ENCODE results near the gene IFNA5. TPM values are rescaled to one million over a fixed set of nuclear protein-coding genes. Genes with fewer than 3 reads are reported as not detected.

Gene IFNA5
- total RNA-seq, 2 donors from 2014 or later = not detected

DNA sequence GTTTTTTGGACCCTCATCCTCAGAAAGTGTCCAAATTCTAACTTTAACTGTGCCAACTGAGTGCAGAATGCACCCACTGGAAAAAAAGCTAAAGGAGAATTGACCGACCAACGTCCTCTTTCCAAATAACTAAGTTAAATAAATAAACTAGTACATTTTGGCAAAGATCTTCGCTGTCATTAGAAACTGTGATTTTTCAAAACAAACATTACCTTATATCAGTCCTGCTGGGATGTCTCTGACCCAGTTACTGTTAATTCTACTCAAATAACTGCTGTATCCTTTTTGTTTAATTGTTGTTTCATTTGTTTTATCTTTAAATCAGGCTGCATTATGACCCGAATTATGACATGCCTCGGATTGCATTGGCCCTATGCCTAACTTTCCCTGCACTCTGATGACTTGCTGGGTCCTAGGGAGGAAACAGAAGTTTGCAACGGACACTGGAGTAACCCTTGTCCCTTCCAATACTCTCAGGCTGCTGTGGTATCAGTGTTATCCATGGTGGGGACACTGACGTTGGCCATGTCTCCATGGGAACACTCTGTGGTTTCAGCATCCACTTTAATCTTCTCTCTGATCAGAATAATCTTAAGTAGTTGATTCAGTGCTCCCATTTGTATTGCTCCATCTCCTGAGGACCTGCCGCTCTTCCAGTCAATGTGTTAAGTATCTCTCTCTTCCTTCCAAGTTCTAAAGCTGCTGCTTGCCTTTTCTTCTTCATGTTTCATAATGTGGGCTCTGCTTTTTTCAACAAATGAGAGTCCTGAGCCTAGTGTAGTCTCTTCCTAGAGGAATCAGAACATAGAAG, 11.1 kb upstream of the IFNA5 start:
- H3K36me3 Mint-ChIP-seq = no peaks in the 10 kb centered on the region
- no peak for DNase-seq (ENCODE audit: low spot score in 2 of 2)
- no peaks in the 10 kb centered on the region for H3K9me3 Mint-ChIP-seq
- no peak overlapping the region for H3K27ac Mint-ChIP-seq
- no peak for ATAC-seq

DNA sequence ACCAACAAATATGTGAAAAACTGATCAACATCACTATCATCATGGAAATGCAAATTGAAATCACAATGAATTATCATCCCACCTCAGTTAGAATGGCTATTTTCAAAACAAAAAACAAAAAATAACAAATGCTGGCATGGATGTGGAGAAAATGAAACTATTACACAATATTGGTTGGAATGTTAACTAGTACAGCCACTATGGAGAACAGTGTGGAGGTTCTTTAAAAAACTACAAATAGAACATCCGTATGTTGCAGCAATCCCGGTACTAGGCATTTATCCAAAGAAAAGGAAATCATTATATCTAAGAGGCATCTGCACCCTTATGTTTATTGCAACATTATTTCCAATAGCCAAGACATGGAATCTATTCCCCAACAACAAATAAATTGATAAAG, 9.0 kb upstream of the IFNA5 start:
- Mint-ChIP-seq H3K27ac (no peak overlapping the region), H3K9me3 (no peaks in the 10 kb centered on the region), H3K36me3 (no peaks in the 10 kb centered on the region)
- ATAC-seq (no peak), DNase-seq (ENCODE audit: low spot score in 2 of 2) (no peak)

DNA sequence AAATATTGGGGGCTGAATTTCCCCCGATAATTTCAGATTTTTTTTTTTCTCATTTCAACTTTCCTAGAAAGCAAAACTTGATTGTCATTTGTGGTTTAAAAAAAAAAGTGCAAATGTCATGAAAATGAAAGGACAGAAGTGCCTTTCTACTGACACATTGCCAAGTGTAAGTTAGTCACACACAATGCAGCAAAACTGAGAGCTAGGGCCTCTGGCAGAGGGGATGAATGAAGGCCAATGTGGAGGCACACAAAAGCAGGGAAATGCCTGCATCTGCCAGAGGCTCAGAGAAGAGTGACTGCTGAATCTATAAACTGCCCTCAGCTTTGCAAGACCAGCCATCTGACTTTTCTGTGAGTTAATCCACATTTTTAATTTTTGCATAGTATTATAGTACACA, 6.8 kb upstream of the IFNA5 start:
- Mint-ChIP-seq H3K27ac (no peak overlapping the region), H3K36me3 (no peaks in the 10 kb centered on the region), H3K9me3 (no peaks in the 10 kb centered on the region)
- ATAC-seq = no peak
- no peak for DNase-seq (ENCODE audit: low spot score in 2 of 2)

DNA sequence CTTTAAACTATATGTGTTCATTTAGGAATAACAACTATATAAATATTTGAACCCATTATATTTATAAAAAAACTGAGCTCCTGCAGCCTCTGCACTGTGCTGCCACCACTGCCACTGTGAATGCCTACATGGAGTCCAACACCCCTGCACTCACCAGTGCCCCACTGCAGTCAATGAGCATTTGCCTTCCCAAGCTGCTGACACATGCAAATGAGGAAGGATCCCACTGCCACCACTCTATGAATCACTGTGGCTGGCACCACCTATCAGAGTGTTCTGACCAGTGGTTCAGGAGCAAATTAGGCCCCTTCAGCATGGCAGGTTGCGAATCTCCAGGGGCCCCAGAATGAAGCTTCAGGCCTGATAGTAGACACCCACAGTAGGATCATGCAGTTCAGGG, 9.1 kb downstream of the IFNA5 start:
- Mint-ChIP-seq H3K27ac (no peak overlapping the region), H3K36me3 (peaks cover 0 to 6% of the 10 kb centered on the region in 2 donors), H3K9me3 (no peaks in the 10 kb centered on the region)
- no peak for DNase-seq (ENCODE audit: low spot score in 2 of 2)
- peak in 1 of 2 donors; percentile 5 for ATAC-seq

DNA sequence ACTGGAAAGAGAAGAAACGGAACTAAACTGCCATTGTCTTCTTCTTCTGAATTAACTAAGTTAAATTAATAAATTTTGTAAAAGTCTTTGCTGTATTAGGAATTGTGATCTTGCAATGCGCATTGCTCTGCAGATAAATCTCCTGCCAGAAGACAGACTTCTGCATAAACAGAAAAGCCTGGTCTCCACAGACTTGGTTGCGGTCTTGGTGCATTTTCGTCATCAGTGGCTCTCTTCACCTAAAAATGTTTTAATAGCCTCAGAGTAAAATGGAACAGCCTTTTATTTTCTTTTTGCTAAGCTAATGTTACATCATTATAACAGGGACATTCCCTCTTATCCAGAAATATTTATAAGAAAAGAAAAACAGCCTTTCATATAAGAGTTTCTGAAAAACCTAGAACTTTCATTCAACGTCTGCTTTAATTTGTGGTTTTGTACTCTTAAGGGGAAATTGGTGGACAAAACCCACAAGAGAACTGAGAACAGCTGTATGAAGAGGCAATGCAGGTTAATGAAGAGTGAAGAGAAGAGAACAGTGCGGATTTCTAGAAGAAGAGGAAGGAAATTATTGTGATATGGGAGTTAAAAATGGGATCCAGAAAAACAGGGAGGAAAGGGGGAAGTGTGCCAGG, 10.1 kb downstream of the IFNA5 start:
- DNase-seq (ENCODE audit: low spot score in 2 of 2) (no peak), ATAC-seq (no peak)
- H3K27ac Mint-ChIP-seq = no peak overlapping the region
- H3K36me3 Mint-ChIP-seq = no peaks in the 10 kb centered on the region
- no peaks in the 10 kb centered on the region for H3K9me3 Mint-ChIP-seq

DNA sequence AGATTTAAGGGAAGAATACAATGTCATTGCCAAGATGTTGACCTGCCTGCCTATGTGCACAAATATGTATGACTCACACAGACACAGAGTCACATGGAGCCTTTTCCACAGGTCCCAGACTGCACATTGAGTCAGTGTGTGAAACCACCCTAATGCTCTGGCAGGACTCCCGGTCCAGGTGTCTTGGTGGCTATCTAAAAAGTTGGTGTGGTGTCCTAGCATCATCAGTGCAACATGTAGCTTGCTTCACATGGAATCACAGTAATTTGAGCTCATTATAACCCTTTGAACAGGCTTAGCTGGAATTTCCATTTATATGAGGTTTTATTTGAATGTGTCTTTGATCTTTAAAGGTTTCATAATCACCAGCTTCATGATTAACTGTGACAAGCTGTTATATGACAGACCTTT, 10.7 kb downstream of the IFNA5 start:
- peak in 1 of 2 donors; percentile 4 for DNase-seq (ENCODE audit: low spot score in 2 of 2)
- H3K9me3 Mint-ChIP-seq = no peaks in the 10 kb centered on the region
- H3K27ac Mint-ChIP-seq = no peak overlapping the region
- H3K36me3 Mint-ChIP-seq = no peaks in the 10 kb centered on the region
- ATAC-seq = peak; percentile 44 to 85

DNA sequence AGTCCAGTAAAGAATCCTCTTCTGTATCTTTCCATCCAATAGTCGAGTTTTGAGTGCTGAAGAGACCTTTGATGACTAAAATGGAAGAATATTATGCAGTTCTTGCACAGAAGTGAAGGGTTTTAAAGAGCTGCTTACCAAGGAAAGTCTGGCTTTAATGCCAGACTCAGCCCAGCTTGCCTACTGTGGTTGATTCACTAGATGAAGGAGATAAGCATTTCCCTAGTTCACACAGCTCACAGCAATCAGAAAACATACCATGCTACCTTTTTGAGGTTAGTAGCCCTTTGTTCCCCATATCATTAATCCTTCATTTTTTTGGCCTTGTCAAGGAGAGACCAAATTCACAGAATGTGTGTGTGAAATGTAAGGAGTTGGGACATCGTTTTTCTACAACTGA, 15.3 kb downstream of the IFNA5 start:
- Mint-ChIP-seq H3K27ac (no peak overlapping the region), H3K9me3 (peaks cover 0 to 6% of the 10 kb centered on the region in 2 donors), H3K36me3 (peaks cover 0 to 4% of the 10 kb centered on the region in 2 donors)
- no peak for ATAC-seq
- DNase-seq (ENCODE audit: low spot score in 2 of 2) = no peak

DNA sequence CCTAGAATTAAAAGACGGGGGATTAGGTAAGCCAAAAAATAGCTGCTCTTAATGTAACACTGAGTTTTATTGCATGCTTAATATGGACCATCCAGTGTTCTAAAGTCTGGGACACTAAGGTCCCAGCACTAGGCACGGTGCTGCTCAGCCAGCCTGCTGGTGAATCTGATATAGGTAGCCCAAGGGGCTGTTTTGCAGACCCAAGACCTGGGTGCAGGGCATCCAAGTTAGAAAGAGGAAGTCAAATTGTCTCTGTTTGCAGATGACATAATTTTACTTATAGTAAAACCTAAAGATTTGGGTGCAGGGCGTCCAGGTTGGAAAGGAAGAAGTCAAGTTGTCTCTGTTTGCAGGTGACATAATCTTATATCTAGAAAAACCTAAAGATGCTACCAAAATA, 17.8 kb downstream of the IFNA5 start:
- no peak for ATAC-seq
- H3K27ac Mint-ChIP-seq = no peak overlapping the region
- peaks cover 0 to 4% of the 10 kb centered on the region in 2 donors for H3K36me3 Mint-ChIP-seq
- no peak for DNase-seq (ENCODE audit: low spot score in 2 of 2)
- H3K9me3 Mint-ChIP-seq = peaks cover 0 to 6% of the 10 kb centered on the region in 2 donors

DNA sequence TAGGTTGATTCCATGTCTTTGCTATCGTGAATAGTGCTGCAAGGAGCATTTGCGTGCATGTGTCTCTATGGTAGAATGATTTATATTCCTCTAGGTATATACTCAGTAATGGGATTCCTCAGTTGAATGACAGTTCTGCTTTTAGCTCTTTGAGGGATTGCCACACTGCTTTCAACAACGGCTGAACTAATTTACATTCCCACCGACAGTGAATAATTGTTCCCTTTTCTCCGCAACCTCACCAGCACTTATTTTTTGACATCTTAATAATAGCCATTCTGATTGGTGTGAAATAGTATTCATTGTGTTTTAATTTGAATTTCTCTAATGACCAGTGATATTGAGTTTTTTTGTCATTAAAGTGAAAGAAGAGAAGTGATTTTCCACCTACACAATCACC, 18.5 kb downstream of the IFNA5 start:
- Mint-ChIP-seq H3K27ac (no peak overlapping the region), H3K9me3 (peaks cover 0 to 6% of the 10 kb centered on the region in 2 donors), H3K36me3 (peaks cover 0 to 4% of the 10 kb centered on the region in 2 donors)
- ATAC-seq (no peak), DNase-seq (ENCODE audit: low spot score in 2 of 2) (no peak)

DNA sequence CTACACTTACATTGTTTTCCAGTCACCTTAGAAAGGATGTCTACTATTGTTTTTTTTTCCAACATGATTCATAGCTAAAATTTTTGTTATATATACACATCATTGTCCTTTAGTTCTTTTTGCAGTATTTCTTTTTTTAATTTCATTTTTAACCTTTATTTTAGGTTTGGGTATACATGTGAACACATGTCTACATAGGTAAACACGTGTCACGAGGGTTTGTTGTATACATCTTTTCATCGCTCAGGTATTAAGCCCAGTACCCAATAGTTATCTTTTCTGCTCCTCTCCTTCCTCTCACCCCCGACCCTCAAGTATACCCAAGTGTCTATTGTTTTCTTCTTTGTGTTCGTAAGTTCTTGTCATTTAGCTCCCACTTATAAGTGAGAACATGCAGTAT, 19.0 kb downstream of the IFNA5 start:
- DNase-seq (ENCODE audit: low spot score in 2 of 2) (no peak), ATAC-seq (no peak)
- peaks cover 0 to 4% of the 10 kb centered on the region in 2 donors for H3K36me3 Mint-ChIP-seq
- no peak overlapping the region for H3K27ac Mint-ChIP-seq
- H3K9me3 Mint-ChIP-seq = peaks cover 0 to 6% of the 10 kb centered on the region in 2 donors

DNA sequence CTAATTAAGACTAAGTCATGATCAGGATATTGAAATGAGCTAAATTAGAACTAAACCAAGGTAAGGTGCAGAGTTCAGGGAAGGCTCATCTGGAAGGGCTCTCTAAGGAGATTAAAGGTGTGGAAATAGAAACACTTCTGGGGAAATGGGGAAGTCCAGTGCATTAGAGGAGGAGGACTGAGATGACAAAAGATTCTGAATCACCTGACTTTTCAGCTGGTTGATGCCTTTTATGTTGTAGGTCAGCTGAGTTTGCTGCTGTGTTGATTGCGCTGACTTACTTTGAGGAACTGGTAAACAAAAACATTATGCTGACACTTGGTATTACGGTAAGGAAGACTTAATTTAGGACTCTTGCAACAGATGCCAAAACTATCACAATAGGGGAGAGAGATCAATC, 23.8 kb downstream of the IFNA5 start:
- DNase-seq (ENCODE audit: low spot score in 2 of 2) = no peak
- Mint-ChIP-seq H3K9me3 (peaks cover 0 to 2% of the 10 kb centered on the region in 2 donors), H3K27ac (no peak overlapping the region), H3K36me3 (peaks cover 0 to 1% of the 10 kb centered on the region in 2 donors)
- no peak for ATAC-seq

DNA sequence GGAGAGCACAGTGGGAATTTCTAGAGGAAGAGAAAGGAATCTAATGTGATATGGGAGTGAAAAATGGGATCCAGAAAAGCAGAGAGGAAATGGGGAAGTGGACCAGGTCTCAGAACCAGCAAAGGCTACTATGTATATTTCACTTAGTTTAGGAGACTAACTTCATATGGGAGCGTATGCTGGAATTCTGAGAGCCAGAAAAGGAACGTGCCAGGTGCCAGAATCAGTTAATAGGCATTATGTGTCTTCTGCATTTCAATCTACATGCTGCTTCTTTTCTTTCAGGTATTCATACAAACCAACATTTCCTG, 36.8 kb downstream of the IFNA5 start:
- no peak overlapping the region for H3K27ac Mint-ChIP-seq
- DNase-seq (ENCODE audit: low spot score in 2 of 2) (no peak), ATAC-seq (no peak)
- no peaks in the 10 kb centered on the region for H3K36me3 Mint-ChIP-seq
- H3K9me3 Mint-ChIP-seq = peaks cover 0 to 6% of the 10 kb centered on the region in 2 donors

DNA sequence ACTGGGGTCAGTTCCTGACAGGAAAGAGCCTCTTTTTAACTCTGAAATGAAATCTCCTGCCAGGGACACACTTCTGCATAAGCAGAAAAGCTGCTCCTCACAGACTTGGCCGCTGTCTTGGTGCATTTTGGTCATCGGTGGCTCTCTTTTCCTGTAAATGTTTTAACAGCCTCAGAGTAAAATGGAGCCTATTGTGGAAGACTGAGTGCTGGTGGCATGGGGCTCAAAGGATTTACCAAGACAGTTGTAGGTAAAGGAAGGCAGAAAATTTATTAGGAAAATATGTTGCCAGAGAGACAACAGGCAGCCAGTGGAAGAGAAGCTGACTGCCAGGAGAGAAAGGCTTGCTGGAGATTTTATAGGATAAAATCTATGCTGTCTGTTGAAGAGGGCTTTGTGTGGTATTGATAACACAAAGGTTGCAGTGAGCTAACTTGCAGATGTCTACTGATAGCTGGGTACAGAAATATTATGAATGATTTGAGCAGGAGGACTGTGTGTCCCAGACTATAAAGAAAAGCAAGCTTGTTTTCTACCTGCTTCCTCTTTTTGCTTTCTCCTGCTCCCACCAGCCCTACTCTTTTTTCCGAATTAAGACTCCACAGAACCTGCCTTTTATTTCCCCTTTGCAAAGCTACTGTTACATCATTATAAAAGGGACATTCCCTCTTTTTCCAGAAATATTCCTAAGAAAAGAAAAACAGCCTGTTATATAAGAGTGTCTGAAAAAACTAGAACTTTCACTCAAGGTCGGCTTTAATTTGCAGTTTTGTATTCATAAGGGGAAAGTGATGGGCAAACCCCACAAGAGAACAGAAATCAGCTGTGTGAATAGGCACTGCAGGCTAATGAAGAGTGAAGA, 37.4 kb downstream of the IFNA5 start:
- no peak for ATAC-seq
- no peak for DNase-seq (ENCODE audit: low spot score in 2 of 2)
- no peak overlapping the region for H3K27ac Mint-ChIP-seq

DNA sequence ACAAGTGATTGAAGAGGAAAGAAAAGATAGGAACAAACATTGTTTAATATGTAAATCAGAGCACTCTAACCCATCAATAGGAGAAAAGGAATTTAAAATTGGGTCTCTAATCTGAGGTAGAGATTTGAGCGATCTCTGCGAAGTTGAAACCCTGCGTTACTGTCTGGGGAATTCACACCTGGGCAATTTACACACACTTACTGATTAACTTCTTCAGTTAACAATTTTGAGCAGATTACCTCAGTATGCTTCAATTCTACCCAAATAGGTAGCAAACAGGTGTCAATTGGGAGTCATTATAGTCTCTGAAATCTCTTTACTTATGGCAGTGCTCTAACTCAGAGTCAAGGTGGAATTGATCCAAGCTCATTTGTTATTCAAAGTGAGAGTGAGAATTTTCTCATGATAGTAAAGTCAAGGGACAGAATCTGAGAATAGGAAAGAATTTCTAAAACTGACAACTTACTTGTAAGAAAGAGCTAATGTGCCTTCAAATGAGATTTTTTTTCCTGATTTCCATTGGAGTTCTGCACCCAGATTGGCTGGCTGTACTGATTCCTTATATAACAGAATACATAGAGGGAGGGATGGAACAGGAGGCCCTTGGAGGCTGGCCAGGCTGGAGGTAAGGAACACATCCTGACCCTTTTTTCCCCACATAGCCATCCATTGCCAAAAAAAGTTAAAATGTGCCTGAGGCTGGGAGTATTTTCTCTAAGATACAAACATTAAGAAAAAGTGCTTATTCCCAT, 38.2 kb downstream of the IFNA5 start:
- no peak overlapping the region for H3K27ac Mint-ChIP-seq
- H3K36me3 Mint-ChIP-seq = no peaks in the 10 kb centered on the region
- DNase-seq (ENCODE audit: low spot score in 2 of 2) = no peak
- ATAC-seq = no peak
- H3K9me3 Mint-ChIP-seq = peaks cover 0 to 6% of the 10 kb centered on the region in 2 donors

More for the DNA sequence above, 37.4 kb downstream of the IFNA5 start:
- no peaks in the 10 kb centered on the region for H3K36me3 Mint-ChIP-seq
- H3K9me3 Mint-ChIP-seq = peaks cover 0 to 6% of the 10 kb centered on the region in 2 donors

DNA sequence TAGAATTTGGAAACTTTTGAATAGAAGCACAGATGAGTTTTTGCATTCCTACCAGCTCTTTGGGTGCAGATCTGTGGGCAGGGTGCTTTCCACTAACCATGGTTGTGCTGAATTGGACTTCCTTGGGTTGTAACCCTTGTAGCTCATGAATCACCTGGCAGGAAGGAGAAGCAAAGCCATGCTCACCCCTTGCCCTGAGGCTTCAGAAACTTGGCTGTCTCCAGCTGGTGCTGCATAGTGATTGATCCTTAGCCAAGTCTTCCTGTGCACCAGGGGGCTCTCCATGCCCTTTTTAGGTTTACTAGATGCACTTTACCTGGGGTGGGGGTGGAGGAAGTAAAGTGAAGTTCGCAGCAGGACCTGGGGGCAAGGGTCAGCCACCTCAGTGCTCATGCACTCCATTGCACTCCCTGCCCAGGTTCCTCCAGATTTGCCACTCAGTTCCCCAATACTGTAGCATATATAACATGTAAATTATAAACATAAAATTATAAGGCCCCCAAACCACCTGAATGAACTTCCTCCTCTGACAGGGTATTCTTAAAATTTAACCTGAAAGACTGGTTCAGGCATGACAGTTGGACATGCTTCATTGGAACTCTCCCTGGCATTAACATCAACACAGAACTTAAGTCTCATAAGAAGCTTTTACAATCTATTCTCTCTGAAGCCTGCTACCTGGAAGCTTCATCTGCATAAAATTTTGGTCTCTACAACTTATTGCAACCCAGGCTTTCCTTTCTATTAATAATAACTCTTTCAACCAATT, 39.5 kb downstream of the IFNA5 start:
- ATAC-seq = no peak
- Mint-ChIP-seq H3K36me3 (no peaks in the 10 kb centered on the region), H3K9me3 (no peaks in the 10 kb centered on the region), H3K27ac (no peak overlapping the region)
- no peak for DNase-seq (ENCODE audit: low spot score in 2 of 2)

All from activated naive CD4-positive, alpha-beta T cell treated with anti-CD3 and anti-CD28 coated beads, Interleukin-2, amount 50 U/mL, for 72 hours (primary cell).